Calu3 (cell line): Measurements from ENCODE around the gene PEF1. TPM values are rescaled to one million over a fixed set of nuclear protein-coding genes. Genes with fewer than 3 reads are reported as not detected.
A peak's percentile ranks its signal among the peaks of the same experiment; 100 is the strongest.

Experiments used
- BruUV-seq: library from RNA; stranded (reverse); fragments of 400-500 nt; replicated peaks from 2 replicates; lab custom pipeline; 2021; lab: Mats Ljungman, UMichigan
- CTCF ChIA-PET: fragments of 300-600 bp; sonication (Branson Sonifier 250); formaldehyde crosslinking; loops from one replicate; lab custom pipeline; 2022; ENCODE audit warnings: antibody characterized with exemption; lab: Charles Lee
- DNase-seq: peaks from one replicate; pipeline ENCODE4 v3.0.0; 2022
- H3K27ac Mint-ChIP-seq: one replicate; pipeline ENCODE4 v1.8.0; 2022; ENCODE audit warnings: mixed read lengths; ENCODE audit not compliant: unreplicated experiment
- H3K27me3 Mint-ChIP-seq: one replicate; pipeline ENCODE4 v1.8.0; 2022; ENCODE audit warnings: mixed read lengths; ENCODE audit not compliant: unreplicated experiment
- H3K36me3 Mint-ChIP-seq: one replicate; pipeline ENCODE4 v1.8.0; 2022; ENCODE audit warnings: mild to moderate bottlenecking, moderate library complexity, mixed read lengths; ENCODE audit not compliant: insufficient read depth, unreplicated experiment
- H3K4me1 Mint-ChIP-seq: one replicate; pipeline ENCODE4 v1.8.0; 2022; ENCODE audit warnings: mild to moderate bottlenecking, low read depth, mixed read lengths; ENCODE audit not compliant: unreplicated experiment
- H3K4me3 Mint-ChIP-seq: one replicate; pipeline ENCODE4 v1.8.0; 2022; ENCODE audit warnings: mild to moderate bottlenecking, low read depth, moderate library complexity, mixed read lengths; ENCODE audit not compliant: unreplicated experiment
- H3K9me3 Mint-ChIP-seq: one replicate; pipeline ENCODE4 v1.8.0; 2022; ENCODE audit warnings: low read depth, mixed read lengths; ENCODE audit not compliant: unreplicated experiment
- intact Hi-C: fragments of 100-400 bp; cut with micrococcal nuclease; formaldehyde crosslinking; loops from one replicate; pipeline ENCODE4 v1.10.0; 2022; ENCODE audit not compliant: unreplicated experiment
- total RNA-seq: library from RNA; stranded (reverse); gene quantifications from 2 replicates; pipeline ENCODE4 v1.2.3, GENCODE V29; 2022
- TF ChIP-seq, protein P1 (sequence below): fragments of 200-600 bp; IDR thresholded peaks from one replicate; pipeline ENCODE4 v1.8.0; 2022; ENCODE audit warnings: antibody characterized with exemption; ENCODE audit not compliant: unreplicated experiment

PEF1 gene
- total RNA-seq, 1 experiment from 2014 or later = 61.5 TPM

DNA sequence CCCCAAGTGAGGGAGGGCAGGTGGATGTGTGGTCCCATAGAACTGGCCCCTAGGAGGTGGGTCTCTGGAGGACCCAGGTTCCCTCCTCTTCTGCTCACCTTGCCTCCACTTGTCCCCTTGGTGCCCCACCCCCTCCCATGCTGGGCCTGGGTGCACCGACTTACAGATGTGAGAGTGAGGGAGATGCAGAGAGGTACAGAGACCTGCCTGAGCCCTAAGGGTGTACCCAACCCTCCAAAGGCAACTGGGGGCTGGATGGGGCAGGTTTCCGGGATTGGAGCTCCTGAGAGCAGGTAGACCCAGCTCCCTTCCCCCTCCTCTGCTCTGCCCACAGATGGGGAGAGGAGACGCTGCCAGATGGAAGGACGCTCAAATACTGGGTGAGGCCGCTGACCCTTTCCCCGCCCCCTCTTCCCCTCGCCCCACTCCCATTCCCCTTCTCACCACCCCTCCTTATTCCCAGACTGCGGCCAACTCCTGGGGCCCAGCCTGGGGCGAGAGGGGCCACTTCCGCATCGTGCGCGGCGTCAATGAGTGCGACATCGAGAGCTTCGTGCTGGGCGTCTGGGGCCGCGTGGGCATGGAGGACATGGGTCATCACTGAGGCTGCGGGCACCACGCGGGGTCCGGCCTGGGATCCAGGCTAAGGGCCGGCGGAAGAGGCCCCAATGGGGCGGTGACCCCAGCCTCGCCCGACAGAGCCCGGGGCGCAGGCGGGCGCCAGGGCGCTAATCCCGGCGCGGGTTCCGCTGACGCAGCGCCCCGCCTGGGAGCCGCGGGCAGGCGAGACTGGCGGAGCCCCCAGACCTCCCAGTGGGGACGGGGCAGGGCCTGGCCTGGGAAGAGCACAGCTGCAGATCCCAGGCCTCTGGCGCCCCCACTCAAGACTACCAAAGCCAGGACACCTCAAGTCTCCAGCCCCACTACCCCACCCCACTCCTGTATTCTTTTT, 58.0 kb downstream of the PEF1 start:
- intact Hi-C loops = no loop called here
- CTCF ChIA-PET = no interaction called here
- Mint-ChIP-seq H3K9me3 (no peaks in the 10 kb centered on the region), H3K27ac (no peak overlapping the region), H3K4me3 (no peak overlapping the region), H3K36me3 (peaks cover 42% of the 10 kb centered on the region), H3K4me1 (peaks cover 27% of the 10 kb centered on the region), H3K27me3 (no peaks in the 10 kb centered on the region)
- no peak for DNase-seq
- BruUV-seq = TSS peak; percentile 46
- TF ChIP-seq, protein P1, sequence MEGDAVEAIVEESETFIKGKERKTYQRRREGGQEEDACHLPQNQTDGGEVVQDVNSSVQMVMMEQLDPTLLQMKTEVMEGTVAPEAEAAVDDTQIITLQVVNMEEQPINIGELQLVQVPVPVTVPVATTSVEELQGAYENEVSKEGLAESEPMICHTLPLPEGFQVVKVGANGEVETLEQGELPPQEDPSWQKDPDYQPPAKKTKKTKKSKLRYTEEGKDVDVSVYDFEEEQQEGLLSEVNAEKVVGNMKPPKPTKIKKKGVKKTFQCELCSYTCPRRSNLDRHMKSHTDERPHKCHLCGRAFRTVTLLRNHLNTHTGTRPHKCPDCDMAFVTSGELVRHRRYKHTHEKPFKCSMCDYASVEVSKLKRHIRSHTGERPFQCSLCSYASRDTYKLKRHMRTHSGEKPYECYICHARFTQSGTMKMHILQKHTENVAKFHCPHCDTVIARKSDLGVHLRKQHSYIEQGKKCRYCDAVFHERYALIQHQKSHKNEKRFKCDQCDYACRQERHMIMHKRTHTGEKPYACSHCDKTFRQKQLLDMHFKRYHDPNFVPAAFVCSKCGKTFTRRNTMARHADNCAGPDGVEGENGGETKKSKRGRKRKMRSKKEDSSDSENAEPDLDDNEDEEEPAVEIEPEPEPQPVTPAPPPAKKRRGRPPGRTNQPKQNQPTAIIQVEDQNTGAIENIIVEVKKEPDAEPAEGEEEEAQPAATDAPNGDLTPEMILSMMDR = no peak

DNA sequence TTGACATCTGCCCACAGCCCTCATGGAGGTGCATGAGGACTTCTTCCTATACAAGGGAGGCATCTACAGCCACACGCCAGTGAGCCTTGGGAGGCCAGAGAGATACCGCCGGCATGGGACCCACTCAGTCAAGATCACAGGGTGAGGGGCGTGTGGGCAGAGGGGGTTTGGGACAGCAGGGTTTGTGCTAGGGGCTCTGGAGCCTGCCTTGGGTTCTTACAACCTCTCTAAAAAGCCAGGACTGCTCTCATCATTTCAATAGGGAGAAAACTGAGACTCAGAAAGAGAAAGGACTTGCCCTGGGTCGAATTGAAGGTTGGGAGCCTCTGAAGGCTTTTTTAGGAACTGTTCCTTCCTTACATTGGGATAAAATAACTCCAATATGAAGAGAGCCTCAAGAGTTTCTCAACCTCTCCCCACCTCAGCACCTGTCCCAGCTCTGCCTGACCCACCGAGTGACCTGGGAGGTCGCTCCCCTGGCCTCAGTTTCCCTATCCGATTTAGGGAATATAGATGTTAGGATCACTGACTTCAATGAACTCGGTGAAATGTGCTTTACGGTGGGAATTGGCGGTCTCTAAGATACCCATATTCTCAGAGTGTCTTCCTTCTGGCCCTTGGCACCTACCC, 58.8 kb downstream of the PEF1 start:
- no peak overlapping the region for H3K27ac Mint-ChIP-seq
- intact Hi-C loops = no loop called here
- peaks cover 19% of the 10 kb centered on the region for H3K4me1 Mint-ChIP-seq
- no TSS peak for BruUV-seq
- DNase-seq = no peak
- no peaks in the 10 kb centered on the region for H3K9me3 Mint-ChIP-seq
- H3K4me3 Mint-ChIP-seq = no peak overlapping the region
- CTCF ChIA-PET = no interaction called here
- H3K36me3 Mint-ChIP-seq = peaks cover 40% of the 10 kb centered on the region
- TF ChIP-seq, protein P1 = no peak
- no peaks in the 10 kb centered on the region for H3K27me3 Mint-ChIP-seq

DNA sequence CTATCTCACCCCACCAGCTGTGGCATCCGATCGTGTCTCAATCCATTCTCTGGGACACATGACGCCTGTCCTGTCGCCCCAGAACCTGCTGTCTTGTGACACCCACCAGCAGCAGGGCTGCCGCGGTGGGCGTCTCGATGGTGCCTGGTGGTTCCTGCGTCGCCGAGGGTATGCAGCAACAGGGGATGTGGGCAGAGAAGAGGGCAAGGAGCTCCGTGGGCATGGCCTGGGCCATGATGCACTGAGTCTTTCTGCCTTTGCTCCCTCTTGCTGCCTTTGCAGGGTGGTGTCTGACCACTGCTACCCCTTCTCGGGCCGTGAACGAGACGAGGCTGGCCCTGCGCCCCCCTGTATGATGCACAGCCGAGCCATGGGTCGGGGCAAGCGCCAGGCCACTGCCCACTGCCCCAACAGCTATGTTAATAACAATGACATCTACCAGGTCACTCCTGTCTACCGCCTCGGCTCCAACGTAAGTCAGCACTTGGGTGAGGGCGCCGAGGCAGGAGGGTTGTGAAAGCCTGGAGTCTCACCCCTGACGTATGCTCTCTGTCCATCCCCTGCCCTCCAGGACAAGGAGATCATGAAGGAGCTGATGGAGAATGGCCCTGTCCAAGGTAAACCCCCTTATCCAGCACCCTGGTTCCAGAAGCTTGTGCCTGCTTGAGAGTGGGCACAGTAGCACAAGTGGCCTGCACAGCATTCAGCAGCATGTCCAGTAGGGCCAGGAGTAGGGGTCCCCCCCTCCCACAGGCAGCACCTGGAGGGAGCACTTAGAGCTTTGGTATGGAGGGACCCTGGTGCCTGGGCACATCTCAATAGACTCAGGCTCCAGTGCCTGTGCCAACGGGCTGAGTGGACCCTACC, 59.6 kb downstream of the PEF1 start:
- intact Hi-C loops = no loop called here
- no peaks in the 10 kb centered on the region for H3K9me3 Mint-ChIP-seq
- CTCF ChIA-PET = interaction anchor here (0.6 kb wide), 1 partner anchor 36 kb away, joined by 3 read pairs; no protein-coding TSS in a partner anchor
- peaks cover 18% of the 10 kb centered on the region for H3K4me1 Mint-ChIP-seq
- no peak for DNase-seq
- peaks cover 40% of the 10 kb centered on the region for H3K36me3 Mint-ChIP-seq
- H3K27me3 Mint-ChIP-seq = no peaks in the 10 kb centered on the region
- no TSS peak for BruUV-seq
- TF ChIP-seq, protein P1 = no peak
- no peak overlapping the region for H3K27ac Mint-ChIP-seq
- no peak overlapping the region for H3K4me3 Mint-ChIP-seq
